ENCODE measurements around the gene LAT.

DNA sequence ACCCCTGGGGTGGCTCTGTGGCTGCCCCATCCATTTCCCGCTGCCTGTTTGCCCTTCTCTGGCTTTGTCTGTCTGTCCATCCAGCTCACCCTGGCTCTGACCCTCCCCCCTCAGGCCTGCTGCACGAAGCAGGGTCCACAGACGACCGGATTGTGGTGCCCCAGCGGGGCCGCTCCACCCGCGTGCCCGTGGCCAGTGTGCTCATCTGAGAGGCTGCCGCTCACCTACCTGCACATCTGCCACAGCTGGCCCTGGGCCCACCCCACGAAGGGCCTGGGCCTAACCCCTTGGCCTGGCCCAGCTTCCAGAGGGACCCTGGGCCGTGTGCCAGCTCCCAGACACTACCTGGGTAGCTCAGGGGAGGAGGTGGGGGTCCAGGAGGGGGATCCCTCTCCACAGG, 761 bp upstream of the LAT start:
- TF ChIP-seq EZH2phosphoT487 (IDR thresholded peaks at IDR 0.05; ENCODE audit: insufficient read depth, low read depth), result no peak
- TF ChIP-seq EZH2 (IDR thresholded peaks at IDR 0.05; ENCODE audit: insufficient read depth, poor library complexity, severe bottlenecking), result no peak
